ENCODE data around the gene MRPS27.

- TF ChIP-seq, protein P1, sequence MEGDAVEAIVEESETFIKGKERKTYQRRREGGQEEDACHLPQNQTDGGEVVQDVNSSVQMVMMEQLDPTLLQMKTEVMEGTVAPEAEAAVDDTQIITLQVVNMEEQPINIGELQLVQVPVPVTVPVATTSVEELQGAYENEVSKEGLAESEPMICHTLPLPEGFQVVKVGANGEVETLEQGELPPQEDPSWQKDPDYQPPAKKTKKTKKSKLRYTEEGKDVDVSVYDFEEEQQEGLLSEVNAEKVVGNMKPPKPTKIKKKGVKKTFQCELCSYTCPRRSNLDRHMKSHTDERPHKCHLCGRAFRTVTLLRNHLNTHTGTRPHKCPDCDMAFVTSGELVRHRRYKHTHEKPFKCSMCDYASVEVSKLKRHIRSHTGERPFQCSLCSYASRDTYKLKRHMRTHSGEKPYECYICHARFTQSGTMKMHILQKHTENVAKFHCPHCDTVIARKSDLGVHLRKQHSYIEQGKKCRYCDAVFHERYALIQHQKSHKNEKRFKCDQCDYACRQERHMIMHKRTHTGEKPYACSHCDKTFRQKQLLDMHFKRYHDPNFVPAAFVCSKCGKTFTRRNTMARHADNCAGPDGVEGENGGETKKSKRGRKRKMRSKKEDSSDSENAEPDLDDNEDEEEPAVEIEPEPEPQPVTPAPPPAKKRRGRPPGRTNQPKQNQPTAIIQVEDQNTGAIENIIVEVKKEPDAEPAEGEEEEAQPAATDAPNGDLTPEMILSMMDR (IDR thresholded peaks at IDR 0.05 in 4 of 5, conservative IDR thresholded peaks at IDR 0.05 in 1 of 5) = no peak
- TF ChIP-seq POLR2A (IDR thresholded peaks at IDR 0.05) = no peak
Measured at GRCh38 chr5:72246954-72247442, 73.0 kb downstream of the MRPS27 start.
